ENCODE measurements around the gene TMEM266. TPM values are rescaled to one million over a fixed set of nuclear protein-coding genes. Genes with fewer than 3 reads are reported as not detected.
A peak's percentile ranks its signal among the peaks of the same experiment; 100 is the strongest.
"Not testable (repeated sequence)": the region's sequence is repeated elsewhere in the genome, so short reads cannot be mapped to it uniquely, and the experiment has no call there.

TMEM266 gene
- polyA plus RNA-seq (2013, experiment 1 of 2) = 0.21 TPM
- 0.30 TPM for polyA plus RNA-seq (2013, experiment 2 of 2)

GRCh38 chr15:76059320-76060117 lies at the start of gene TMEM266:
TSS of gene TMEM266 (plus strand) at chr15:76059985. CDS start at chr15:76134264, 74,279 bp downstream.
- H2BK5ac ChIP-seq (ENCODE audit: low read length) = no peak within 1 kb of the TSS
- H3K27ac ChIP-seq (replicated peaks; ENCODE audit: low read length) = no peak within 1 kb of the TSS
- peak within 1 kb of the TSS; percentile 47 for H3K14ac ChIP-seq (ENCODE audit: low read length)
- H3K9ac ChIP-seq (ENCODE audit: low read depth, low read length, poor library complexity) = peak within 1 kb of the TSS; percentile 50
- peaks cover 3 to 67% (median 14%) of the 10 kb centered on the region in 3 experiments for H3K27me3 ChIP-seq (ENCODE audit: control insufficient read depth in 3 of 3, insufficient read depth in 3 of 3, low read depth in 1 of 3, low read length in 3 of 3)
- H4K8ac ChIP-seq (ENCODE audit: low read depth, low read length) = no peak within 1 kb of the TSS
- H3K4me1 ChIP-seq (ENCODE audit: control insufficient read depth in 2 of 2, insufficient read depth in 1 of 2, low read depth in 1 of 2, low read length in 2 of 2) = peaks cover 5 to 6% of the 10 kb centered on the region in 2 donors
- peak within 1 kb of the TSS; percentile 100 for H2AFZ ChIP-seq (ENCODE audit: low read length)
- H3K4ac ChIP-seq (ENCODE audit: low read length) = no peak within 1 kb of the TSS
- no CpG with 5 or more reads among the region's 107 CpGs for WGBS, 2 donors (ENCODE audit: extremely low coverage in 2 of 2, insufficient read length in 2 of 2, insufficient replicate concordance in 1 of 2)
- H3K4me2 ChIP-seq (ENCODE audit: insufficient read depth, low read length, poor library complexity, severe bottlenecking) = peak within 1 kb of the TSS; percentile 86
- no peaks in the 10 kb centered on the region for H3K36me3 ChIP-seq (replicated peaks in 1 of 2; ENCODE audit: control insufficient read depth in 2 of 2, insufficient read depth in 2 of 2, low read length in 2 of 2)
- no peak within 1 kb of the TSS for H4K91ac ChIP-seq (ENCODE audit: low read depth, low read length, poor library complexity)
- H2BK120ac ChIP-seq (ENCODE audit: low read depth, low read length) = peak within 1 kb of the TSS; percentile 56
- no peaks in the 10 kb centered on the region for H3K79me1 ChIP-seq (ENCODE audit: low read depth, low read length)
- H3K4me3 ChIP-seq (ENCODE audit: low read length in 2 of 2) = peak within 1 kb of the TSS; percentile 52 to 93
- no peak within 1 kb of the TSS for H3K23ac ChIP-seq (ENCODE audit: low read depth, low read length, poor library complexity)
- H2BK12ac ChIP-seq (ENCODE audit: low read length) = no peak within 1 kb of the TSS
- H3K18ac ChIP-seq (ENCODE audit: low read length) = peak within 1 kb of the TSS; percentile 80
- no peaks in the 10 kb centered on the region for H3K9me3 ChIP-seq (replicated peaks in 1 of 2; ENCODE audit: control insufficient read depth in 2 of 2, insufficient read depth in 1 of 2, low read depth in 1 of 2, low read length in 2 of 2)
- DNase-seq (ENCODE audit: low spot score) = peak; percentile 83
- H2AK5ac ChIP-seq (ENCODE audit: low read depth, low read length) = no peak within 1 kb of the TSS
- no peak within 1 kb of the TSS for H2BK15ac ChIP-seq (ENCODE audit: low read length)

- H2AFZ ChIP-seq (ENCODE audit: low read length) = no peak overlapping the region
- H3K9me3 ChIP-seq (replicated peaks in 1 of 2; ENCODE audit: control insufficient read depth in 2 of 2, insufficient read depth in 1 of 2, low read depth in 1 of 2, low read length in 2 of 2) = no peaks in the 10 kb centered on the region
- no CpG with 5 or more reads among the region's 2 CpGs for WGBS, 2 donors (ENCODE audit: extremely low coverage in 2 of 2, insufficient read length in 2 of 2, insufficient replicate concordance in 1 of 2)
- no peak overlapping the region for H3K18ac ChIP-seq (ENCODE audit: low read length)
- H3K27me3 ChIP-seq (ENCODE audit: control insufficient read depth in 3 of 3, insufficient read depth in 3 of 3, low read depth in 1 of 3, low read length in 3 of 3) = no peaks in the 10 kb centered on the region
- H3K79me1 ChIP-seq (ENCODE audit: low read depth, low read length) = no peaks in the 10 kb centered on the region
- no peak overlapping the region for H3K9ac ChIP-seq (ENCODE audit: low read depth, low read length, poor library complexity)
- no peaks in the 10 kb centered on the region for H3K4me1 ChIP-seq (ENCODE audit: control insufficient read depth in 2 of 2, insufficient read depth in 1 of 2, low read depth in 1 of 2, low read length in 2 of 2)
- H3K23ac ChIP-seq (ENCODE audit: low read depth, low read length, poor library complexity) = no peak overlapping the region
- no peaks in the 10 kb centered on the region for H3K36me3 ChIP-seq (replicated peaks in 1 of 2; ENCODE audit: control insufficient read depth in 2 of 2, insufficient read depth in 2 of 2, low read length in 2 of 2)
- H3K14ac ChIP-seq (ENCODE audit: low read length) = no peak overlapping the region
- no peak for DNase-seq (ENCODE audit: low spot score)
- H2AK5ac ChIP-seq (ENCODE audit: low read depth, low read length) = no peak overlapping the region
- H3K4me3 ChIP-seq (ENCODE audit: low read length in 2 of 2) = no peak overlapping the region
- no peak overlapping the region for H2BK12ac ChIP-seq (ENCODE audit: low read length)
- H2BK15ac ChIP-seq (ENCODE audit: low read length) = no peak overlapping the region
- no peak overlapping the region for H3K27ac ChIP-seq (replicated peaks; ENCODE audit: low read length)
- no peak overlapping the region for H4K8ac ChIP-seq (ENCODE audit: low read depth, low read length)
- H3K4ac ChIP-seq (ENCODE audit: low read length) = no peak overlapping the region
- H2BK120ac ChIP-seq (ENCODE audit: low read depth, low read length) = no peak overlapping the region
- no peak overlapping the region for H2BK5ac ChIP-seq (ENCODE audit: low read length)
- H4K91ac ChIP-seq (ENCODE audit: low read depth, low read length, poor library complexity) = no peak overlapping the region
- no peak overlapping the region for H3K4me2 ChIP-seq (ENCODE audit: insufficient read depth, low read length, poor library complexity, severe bottlenecking)
Observed at GRCh38 chr15:76010613-76011012, 49.2 kb upstream of the TMEM266 start.

- Histone ChIP-seq H2BK12ac (ENCODE audit: low read length) (no peak within 1 kb of the TSS), H3K4ac (ENCODE audit: low read length) (no peak within 1 kb of the TSS), H4K8ac (ENCODE audit: low read depth, low read length) (no peak within 1 kb of the TSS), H3K9me3 (replicated peaks in 1 of 2; ENCODE audit: control insufficient read depth in 2 of 2, insufficient read depth in 1 of 2, low read depth in 1 of 2, low read length in 2 of 2) (no peaks in the 10 kb centered on the region), H4K91ac (ENCODE audit: low read depth, low read length, poor library complexity) (no peak within 1 kb of the TSS), H3K27ac (replicated peaks; ENCODE audit: low read length) (no peak within 1 kb of the TSS), H3K4me3 (ENCODE audit: low read length in 2 of 2) (no peak within 1 kb of the TSS), H3K23ac (ENCODE audit: low read depth, low read length, poor library complexity) (no peak within 1 kb of the TSS), H3K9ac (ENCODE audit: low read depth, low read length, poor library complexity) (no peak within 1 kb of the TSS), H3K14ac (ENCODE audit: low read length) (no peak within 1 kb of the TSS), H2AK5ac (ENCODE audit: low read depth, low read length) (no peak within 1 kb of the TSS), H2BK5ac (ENCODE audit: low read length) (no peak within 1 kb of the TSS), H3K79me1 (ENCODE audit: low read depth, low read length) (no peaks in the 10 kb centered on the region), H3K27me3 (ENCODE audit: control insufficient read depth in 3 of 3, insufficient read depth in 3 of 3, low read depth in 1 of 3, low read length in 3 of 3) (no peaks in the 10 kb centered on the region), H3K4me2 (ENCODE audit: insufficient read depth, low read length, poor library complexity, severe bottlenecking) (no peak within 1 kb of the TSS), H2BK120ac (ENCODE audit: low read depth, low read length) (no peak within 1 kb of the TSS), H3K36me3 (replicated peaks in 1 of 2; ENCODE audit: control insufficient read depth in 2 of 2, insufficient read depth in 2 of 2, low read length in 2 of 2) (no peaks in the 10 kb centered on the region), H3K4me1 (ENCODE audit: control insufficient read depth in 2 of 2, insufficient read depth in 1 of 2, low read depth in 1 of 2, low read length in 2 of 2) (no peaks in the 10 kb centered on the region), H2AFZ (ENCODE audit: low read length) (no peak within 1 kb of the TSS), H2BK15ac (ENCODE audit: low read length) (no peak within 1 kb of the TSS), H3K18ac (ENCODE audit: low read length) (no peak within 1 kb of the TSS)
- no peak for DNase-seq (ENCODE audit: low spot score)
- no CpG with 5 or more reads among the region's 13 CpGs for WGBS, 2 donors (ENCODE audit: extremely low coverage in 2 of 2, insufficient read length in 2 of 2, insufficient replicate concordance in 1 of 2)
Observed at GRCh38 chr15:76011627-76012551, 47.9 kb upstream of the TMEM266 start, which contains the start of gene NRG4. TSS of gene NRG4 (minus strand) at chr15:76012424. CDS start at chr15:76011230, 1,194 bp downstream.

GRCh38 chr15:76013470-76013869 lies 46.3 kb upstream of the TMEM266 start:
- no CpG with 5 or more reads among the region's 4 CpGs for WGBS, 2 donors (ENCODE audit: extremely low coverage in 2 of 2, insufficient read length in 2 of 2, insufficient replicate concordance in 1 of 2)
- H3K36me3 ChIP-seq (replicated peaks in 1 of 2; ENCODE audit: control insufficient read depth in 2 of 2, insufficient read depth in 2 of 2, low read length in 2 of 2); H3K9me3 ChIP-seq (replicated peaks in 1 of 2; ENCODE audit: control insufficient read depth in 2 of 2, insufficient read depth in 1 of 2, low read depth in 1 of 2, low read length in 2 of 2); H3K18ac ChIP-seq (ENCODE audit: low read length); H3K14ac ChIP-seq (ENCODE audit: low read length); H3K4me3 ChIP-seq (ENCODE audit: low read length in 2 of 2); H3K4ac ChIP-seq (ENCODE audit: low read length); H3K9ac ChIP-seq (ENCODE audit: low read depth, low read length, poor library complexity); H3K79me1 ChIP-seq (ENCODE audit: low read depth, low read length); H4K91ac ChIP-seq (ENCODE audit: low read depth, low read length, poor library complexity); H3K4me1 ChIP-seq (ENCODE audit: control insufficient read depth in 2 of 2, insufficient read depth in 1 of 2, low read depth in 1 of 2, low read length in 2 of 2); H2AK5ac ChIP-seq (ENCODE audit: low read depth, low read length); H3K4me2 ChIP-seq (ENCODE audit: insufficient read depth, low read length, poor library complexity, severe bottlenecking); H4K8ac ChIP-seq (ENCODE audit: low read depth, low read length); H2BK5ac ChIP-seq (ENCODE audit: low read length); H2BK15ac ChIP-seq (ENCODE audit: low read length); H2BK12ac ChIP-seq (ENCODE audit: low read length); H2AFZ ChIP-seq (ENCODE audit: low read length); DNase-seq (ENCODE audit: low spot score); H2BK120ac ChIP-seq (ENCODE audit: low read depth, low read length); H3K27me3 ChIP-seq (ENCODE audit: control insufficient read depth in 3 of 3, insufficient read depth in 3 of 3, low read depth in 1 of 3, low read length in 3 of 3); H3K27ac ChIP-seq (replicated peaks; ENCODE audit: low read length); H3K23ac ChIP-seq (ENCODE audit: low read depth, low read length, poor library complexity): not testable (repeated sequence)

Data from neuronal stem cell (in vitro differentiated cells).